Activated CD4-positive, alpha-beta memory T cell treated with anti-CD3 and anti-CD28 coated beads for 36 hours (primary cell): ENCODE results near the gene DDX10. TPM values are rescaled to one million over a fixed set of nuclear protein-coding genes. Genes with fewer than 3 reads are reported as not detected.
"Not testable (repeated sequence)": the region's sequence is repeated elsewhere in the genome, so short reads cannot be mapped to it uniquely, and the experiment has no call there.

ENCODE experiments used
- CTCF ChIA-PET: fragments of 350-600 bp; sonication (Branson Sonifier 250); formaldehyde crosslinking; loops from one replicate; lab custom pipeline; 2021; ENCODE audit warnings: antibody characterized with exemption, inconsistent platforms; lab: Charles Lee
- POLR2A ChIA-PET: fragments of 350-600 bp; sonication (Branson Sonifier 250); formaldehyde crosslinking; loops from one replicate; lab custom pipeline; 2021; ENCODE audit warnings: antibody characterized with exemption; lab: Charles Lee
- DNase-seq: peaks from one replicate; pipeline ENCODE4 v3.0.0-alpha.2; 2020
- H3K27ac Mint-ChIP-seq: one replicate; pipeline ENCODE4 v1.8.0; 2021; ENCODE audit warnings: mixed read lengths
- H3K27me3 Mint-ChIP-seq: one replicate; pipeline ENCODE4 v1.8.0; 2021; ENCODE audit warnings: mixed read lengths
- H3K36me3 Mint-ChIP-seq: one replicate; pipeline ENCODE4 v1.8.0; 2021; ENCODE audit warnings: mixed read lengths
- H3K4me1 Mint-ChIP-seq: one replicate; pipeline ENCODE4 v1.8.0; 2021; ENCODE audit warnings: low read depth, mixed read lengths
- H3K4me3 Mint-ChIP-seq: one replicate; pipeline ENCODE4 v1.8.0; 2021; ENCODE audit warnings: mild to moderate bottlenecking, mixed read lengths
- H3K9me3 Mint-ChIP-seq: one replicate; pipeline ENCODE4 v1.8.0; 2021; ENCODE audit warnings: mixed read lengths
- intact Hi-C: fragments of 100-400 bp; cut with micrococcal nuclease; formaldehyde crosslinking; loops from one replicate; pipeline ENCODE4 v1.15.1; 2023
- total RNA-seq, 2 experiments: library from RNA; stranded (reverse); gene quantifications; one replicate each; pipeline ENCODE4 v1.2.3, GENCODE V29; 2021

Gene DDX10
- total RNA-seq, 2 experiments from 2014 or later: 34.8 to 37.7 TPM

DNA sequence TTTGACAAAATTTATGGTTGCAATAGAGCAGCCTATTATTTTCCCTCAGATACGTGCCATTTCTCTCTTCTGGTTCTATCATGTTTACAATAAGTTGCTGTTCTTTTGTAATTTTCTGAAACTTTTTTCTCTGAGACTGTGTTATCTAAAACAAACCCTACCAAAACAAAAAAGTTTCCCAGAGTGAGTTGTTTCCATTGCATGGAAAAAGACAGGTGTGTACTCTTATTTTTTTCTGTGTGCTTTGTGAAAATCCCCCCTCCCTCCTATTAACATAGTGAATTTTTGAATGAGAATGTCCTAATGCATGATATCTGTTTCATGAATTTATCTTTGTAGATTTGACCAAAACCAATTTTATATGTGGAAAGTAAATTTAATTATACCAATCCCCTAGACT, 137.6 kb downstream of the DDX10 start:
- Mint-ChIP-seq H3K36me3 (peaks cover 5% of the 10 kb centered on the region), H3K4me1 (no peaks in the 10 kb centered on the region), H3K9me3 (no peaks in the 10 kb centered on the region), H3K27me3 (no peaks in the 10 kb centered on the region), H3K27ac (no peak overlapping the region), H3K4me3 (no peak overlapping the region)
- ChIA-PET POLR2A (interaction anchor here (0.6 kb wide), 1 partner anchor 33 kb away, joined by 4 read pairs; no protein-coding TSS in a partner anchor), CTCF (no interaction called here)
- no peak for DNase-seq
- intact Hi-C loops: no loop called here

DNA sequence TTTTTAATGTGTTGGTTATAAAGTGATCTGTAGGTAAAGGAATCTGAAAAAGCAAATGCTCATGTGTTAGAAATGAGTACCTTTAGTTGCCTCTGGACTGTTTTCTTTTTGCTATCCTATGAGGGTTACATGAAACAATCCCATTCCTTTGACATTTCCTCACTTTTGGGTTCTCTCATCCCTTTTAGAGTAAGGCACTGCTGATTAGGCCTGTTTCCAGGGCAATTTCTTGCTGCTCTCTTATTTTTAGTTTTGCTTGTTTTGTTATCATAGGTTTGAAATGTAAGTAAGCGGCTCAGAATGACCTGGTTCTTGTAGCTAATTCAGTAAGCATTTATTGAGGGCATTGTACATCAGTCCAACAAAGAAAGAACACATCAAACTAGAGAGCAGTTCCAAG, 138.9 kb downstream of the DDX10 start:
- no peaks in the 10 kb centered on the region for H3K9me3 Mint-ChIP-seq
- POLR2A ChIA-PET: no interaction called here
- no peak for DNase-seq

DNA sequence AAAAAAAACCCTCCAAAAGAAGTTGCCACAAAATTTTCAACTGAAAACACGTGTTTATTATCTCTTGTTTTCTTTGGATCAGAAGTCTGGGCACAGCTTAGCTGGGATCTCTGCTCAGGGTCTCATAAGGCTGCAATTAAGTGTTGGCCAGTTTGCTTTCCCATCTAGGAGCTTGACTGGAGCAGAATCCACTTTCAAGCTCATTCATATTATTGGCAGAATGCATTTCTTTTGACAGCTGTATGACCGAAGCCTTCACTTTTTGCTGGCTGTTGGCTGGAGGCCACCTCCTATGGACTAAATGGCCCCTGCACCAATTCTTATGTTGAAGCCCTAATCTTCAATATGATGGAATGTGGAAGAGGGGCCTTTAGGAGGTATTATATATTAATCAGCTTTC, 139.6 kb downstream of the DDX10 start:
- H3K27ac Mint-ChIP-seq: no peak overlapping the region
- ChIA-PET CTCF (no interaction called here), POLR2A (no interaction called here)
- no peak overlapping the region for H3K4me3 Mint-ChIP-seq
- no peak for DNase-seq
- no peaks in the 10 kb centered on the region for H3K9me3 Mint-ChIP-seq
- H3K36me3 Mint-ChIP-seq: peaks cover 8% of the 10 kb centered on the region
- intact Hi-C loops: no loop called here
- no peaks in the 10 kb centered on the region for H3K4me1 Mint-ChIP-seq
- H3K27me3 Mint-ChIP-seq: no peaks in the 10 kb centered on the region

More for the DNA sequence above, 138.9 kb downstream of the DDX10 start:
- H3K27me3 Mint-ChIP-seq: no peaks in the 10 kb centered on the region
- no peak overlapping the region for H3K4me3 Mint-ChIP-seq
- H3K4me1 Mint-ChIP-seq: no peaks in the 10 kb centered on the region
- H3K36me3 Mint-ChIP-seq: peaks cover 8% of the 10 kb centered on the region
- intact Hi-C loops: no loop called here
- no peak overlapping the region for H3K27ac Mint-ChIP-seq
- CTCF ChIA-PET: no interaction called here

DNA sequence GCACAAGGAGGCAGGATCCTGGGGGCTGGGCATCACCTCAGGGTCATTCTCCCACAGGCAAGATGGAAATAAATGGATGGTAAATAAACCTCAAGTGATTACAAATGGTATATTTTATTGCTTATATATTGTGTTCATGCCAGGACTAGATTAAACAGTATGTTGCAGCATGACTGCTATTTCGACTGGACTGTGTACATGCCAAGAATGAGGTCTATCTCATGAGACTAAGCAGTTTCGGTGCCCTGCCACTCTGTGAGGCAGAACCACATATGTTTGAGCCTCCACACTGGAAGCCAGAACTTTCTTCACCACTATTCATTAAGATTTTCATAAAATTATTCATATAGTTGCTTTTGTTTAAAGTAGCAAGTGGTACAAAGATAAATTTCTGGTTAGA, 140.2 kb downstream of the DDX10 start:
- Mint-ChIP-seq H3K4me1 (no peaks in the 10 kb centered on the region), H3K36me3 (peaks cover 11% of the 10 kb centered on the region), H3K9me3 (no peaks in the 10 kb centered on the region), H3K27me3 (no peaks in the 10 kb centered on the region), H3K4me3 (no peak overlapping the region), H3K27ac (no peak overlapping the region)
- ChIA-PET POLR2A (no interaction called here), CTCF (no interaction called here)
- no peak for DNase-seq
- intact Hi-C loops: no loop called here

DNA sequence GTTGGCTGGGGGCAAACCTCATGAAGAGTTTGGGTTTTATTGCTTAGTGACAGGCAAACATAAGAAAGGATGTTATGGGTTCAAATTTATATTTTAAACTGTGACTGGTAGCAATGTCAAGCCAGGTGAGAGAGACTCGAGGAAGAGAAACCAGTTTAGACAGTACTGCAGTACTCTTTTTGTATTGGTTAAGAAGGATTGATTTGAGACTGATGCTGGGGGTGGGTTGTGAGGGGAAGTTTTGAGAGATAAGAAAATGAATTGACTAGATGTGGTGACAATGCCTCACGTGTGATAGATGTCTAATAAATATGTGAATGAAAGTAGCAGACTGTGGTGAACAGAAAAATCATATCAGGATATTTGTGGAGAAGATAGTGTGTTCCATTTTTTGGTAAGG, 142.4 kb downstream of the DDX10 start:
- H3K27ac Mint-ChIP-seq: no peak overlapping the region
- H3K36me3 Mint-ChIP-seq: peaks cover 13% of the 10 kb centered on the region
- CTCF ChIA-PET: no interaction called here
- H3K27me3 Mint-ChIP-seq: no peaks in the 10 kb centered on the region
- POLR2A ChIA-PET: no interaction called here
- DNase-seq: no peak
- no peaks in the 10 kb centered on the region for H3K9me3 Mint-ChIP-seq
- intact Hi-C loops: no loop called here
- H3K4me1 Mint-ChIP-seq: no peaks in the 10 kb centered on the region
- H3K4me3 Mint-ChIP-seq: no peak overlapping the region

DNA sequence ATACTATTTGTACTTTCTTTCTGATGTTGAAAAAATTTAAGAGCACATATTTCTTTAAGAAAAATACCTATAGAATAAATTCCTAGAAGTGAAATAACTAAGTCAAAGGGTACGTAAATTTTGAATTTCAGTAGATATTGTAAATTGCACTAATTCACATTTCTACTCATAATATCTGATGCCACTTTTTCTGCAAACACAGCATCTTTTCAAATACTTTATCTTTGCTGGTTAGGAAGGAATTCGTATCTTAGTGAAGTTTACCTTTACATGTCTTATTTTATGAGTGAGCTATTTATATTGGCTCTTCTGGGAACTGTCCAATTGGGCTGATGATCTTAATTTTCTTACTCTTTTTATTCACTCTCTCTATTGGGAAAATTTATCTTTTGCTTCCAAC, 148.2 kb downstream of the DDX10 start:
- Mint-ChIP-seq H3K4me1 (no peaks in the 10 kb centered on the region), H3K9me3 (no peaks in the 10 kb centered on the region), H3K4me3 (no peak overlapping the region), H3K27ac (no peak overlapping the region), H3K27me3 (no peaks in the 10 kb centered on the region), H3K36me3 (peaks cover 16% of the 10 kb centered on the region)
- no peak for DNase-seq
- ChIA-PET POLR2A (no interaction called here), CTCF (no interaction called here)
- intact Hi-C loops: no loop called here

DNA sequence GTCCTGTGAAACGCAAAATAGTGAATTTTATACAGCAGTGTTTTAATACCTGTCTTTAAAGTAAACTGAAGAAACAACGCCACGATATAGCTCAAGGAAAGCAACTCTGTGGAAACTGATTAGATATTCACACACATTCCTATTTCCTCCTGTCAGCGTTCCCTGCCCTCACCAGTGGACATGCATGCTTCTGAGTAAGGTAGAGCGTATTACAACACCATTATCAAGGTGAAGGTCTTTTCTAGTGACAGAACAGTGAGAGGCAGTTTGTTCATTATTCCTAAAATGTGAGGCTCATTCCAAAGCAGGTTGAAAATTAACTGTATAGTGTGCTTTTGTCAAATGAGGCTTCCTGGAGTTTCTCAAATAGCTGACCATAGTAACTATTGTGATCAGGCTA, 153.1 kb downstream of the DDX10 start:
- intact Hi-C loops: no loop called here
- Mint-ChIP-seq H3K36me3 (peaks cover 13% of the 10 kb centered on the region), H3K4me1 (no peaks in the 10 kb centered on the region), H3K27me3 (no peaks in the 10 kb centered on the region), H3K9me3 (no peaks in the 10 kb centered on the region), H3K4me3 (no peak overlapping the region), H3K27ac (no peak overlapping the region)
- CTCF ChIA-PET: no interaction called here
- POLR2A ChIA-PET: interaction anchor here (0.6 kb wide), 1 partner anchor 123 kb away, joined by 3 read pairs; no protein-coding TSS in a partner anchor
- DNase-seq: no peak

DNA sequence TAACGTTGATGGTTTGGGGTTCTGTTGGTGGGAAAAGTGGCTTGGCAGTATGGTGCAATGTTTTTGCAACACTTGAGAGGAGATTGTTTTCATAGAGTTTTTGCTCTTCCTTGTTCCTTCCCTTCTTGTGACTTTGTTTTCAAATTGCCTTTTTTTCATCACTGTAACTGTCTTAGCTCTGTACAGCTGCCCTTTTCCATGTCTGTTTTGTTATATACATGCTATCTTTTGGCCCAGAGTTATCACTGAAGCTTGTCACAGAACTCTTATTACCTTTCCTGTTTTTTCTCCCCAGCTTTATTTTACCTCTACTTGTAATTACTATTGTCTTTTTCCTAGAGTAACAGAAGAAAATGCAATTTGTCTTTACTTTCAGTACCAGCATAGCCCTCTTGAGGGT, 154.1 kb downstream of the DDX10 start:
- DNase-seq: no peak
- Mint-ChIP-seq H3K4me1 (no peaks in the 10 kb centered on the region), H3K36me3 (peaks cover 13% of the 10 kb centered on the region), H3K4me3 (no peak overlapping the region), H3K27ac (no peak overlapping the region), H3K27me3 (no peaks in the 10 kb centered on the region), H3K9me3 (no peaks in the 10 kb centered on the region)
- ChIA-PET CTCF (no interaction called here), POLR2A (no interaction called here)
- intact Hi-C loops: no loop called here

DNA sequence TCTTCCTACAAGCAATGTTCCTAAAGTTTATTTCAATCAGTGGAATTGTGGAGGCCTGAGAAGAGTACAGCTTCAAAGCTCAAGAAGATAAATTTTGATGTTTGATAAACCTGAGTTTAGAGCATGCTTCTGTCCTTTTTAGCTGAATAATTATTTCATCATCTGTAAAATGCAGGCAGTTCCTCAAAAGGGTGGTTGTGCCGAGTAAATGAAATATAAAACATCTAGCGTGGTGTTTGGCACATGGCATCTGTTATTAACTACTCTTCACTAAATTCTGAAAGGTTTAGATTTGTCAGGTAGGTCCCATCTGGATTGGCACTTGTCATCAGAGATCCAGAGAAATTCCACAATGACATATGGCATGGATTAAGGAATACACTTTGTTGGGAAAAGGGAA, 155.1 kb downstream of the DDX10 start:
- Mint-ChIP-seq H3K9me3 (no peaks in the 10 kb centered on the region), H3K4me3 (no peak overlapping the region), H3K27me3 (no peaks in the 10 kb centered on the region), H3K36me3 (peaks cover 12% of the 10 kb centered on the region), H3K4me1 (no peaks in the 10 kb centered on the region), H3K27ac (no peak overlapping the region)
- ChIA-PET POLR2A (no interaction called here), CTCF (no interaction called here)
- intact Hi-C loops: no loop called here
- DNase-seq: no peak

DNA sequence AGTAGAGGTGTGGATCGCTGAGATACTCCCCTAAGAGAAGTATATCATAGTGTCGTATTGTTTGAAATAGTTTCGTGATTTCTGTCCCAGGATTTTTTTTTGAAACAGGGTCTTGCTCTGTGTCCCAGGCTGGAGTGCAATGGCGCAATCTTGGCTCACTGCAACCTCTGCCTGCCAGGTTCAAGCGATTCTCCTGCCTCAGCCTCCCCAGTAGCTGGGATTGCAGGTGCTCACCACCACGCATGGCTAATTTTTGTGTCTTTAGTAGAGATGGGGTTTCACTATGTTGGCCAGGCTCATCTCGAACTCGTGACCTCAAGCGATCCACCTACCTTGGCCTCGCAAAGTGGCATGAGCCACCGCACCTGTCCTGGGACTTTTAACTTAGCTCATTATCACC, 159.1 kb downstream of the DDX10 start:
- H3K36me3 Mint-ChIP-seq: peaks cover 10% of the 10 kb centered on the region
- DNase-seq, POLR2A ChIA-PET, H3K27me3 Mint-ChIP-seq, H3K4me1 Mint-ChIP-seq, CTCF ChIA-PET, H3K27ac Mint-ChIP-seq, H3K9me3 Mint-ChIP-seq, H3K4me3 Mint-ChIP-seq, intact Hi-C loops: not testable (repeated sequence)

DNA sequence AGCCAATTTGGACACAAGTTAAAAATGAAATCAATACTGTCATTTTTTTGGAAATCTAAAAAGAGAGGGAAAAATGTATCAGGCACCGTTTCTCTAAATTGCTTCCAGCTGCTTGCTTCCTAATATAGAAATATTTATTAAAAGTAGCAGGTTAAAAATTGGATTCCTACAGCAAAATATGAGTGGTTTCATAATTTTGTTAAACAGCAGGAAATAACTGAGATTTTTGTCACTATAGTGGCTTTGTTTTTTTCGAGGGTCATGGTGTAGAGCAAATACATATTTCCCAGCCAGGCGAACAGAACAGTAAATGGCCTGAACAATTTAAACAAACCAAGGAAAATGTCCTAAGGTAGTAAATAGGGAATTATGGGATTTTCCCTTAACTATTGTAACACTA, 159.7 kb downstream of the DDX10 start:
- Mint-ChIP-seq H3K27ac (no peak overlapping the region), H3K4me3 (no peak overlapping the region), H3K36me3 (peaks cover 13% of the 10 kb centered on the region), H3K9me3 (peaks cover 3% of the 10 kb centered on the region), H3K27me3 (no peaks in the 10 kb centered on the region), H3K4me1 (peaks cover 3% of the 10 kb centered on the region)
- intact Hi-C loops: no loop called here
- CTCF ChIA-PET: interaction anchor here (0.7 kb wide), 1 partner anchor 33 kb away, joined by 3 read pairs; no protein-coding TSS in a partner anchor
- no peak for DNase-seq
- POLR2A ChIA-PET: no interaction called here

DNA sequence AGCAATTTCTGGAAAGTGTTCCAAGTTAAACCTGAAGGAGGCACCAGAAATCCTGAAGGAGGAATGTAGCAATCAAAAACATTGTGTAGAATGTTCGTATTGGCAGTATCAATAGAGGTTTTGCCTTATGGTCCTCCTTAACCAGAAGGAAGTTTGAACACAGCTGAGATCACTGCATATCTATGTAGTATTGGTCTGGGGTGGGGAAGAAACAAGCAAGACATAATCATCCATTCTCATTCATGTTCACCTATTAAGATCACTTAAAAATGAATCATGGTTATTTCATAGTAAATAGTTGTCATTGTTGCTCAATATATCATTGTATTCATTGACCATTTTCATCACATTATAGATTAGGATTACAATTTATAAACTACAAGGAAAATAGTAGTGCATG, 160.5 kb downstream of the DDX10 start:
- Mint-ChIP-seq H3K27me3 (no peaks in the 10 kb centered on the region), H3K4me3 (no peak overlapping the region), H3K36me3 (peaks cover 20% of the 10 kb centered on the region), H3K27ac (no peak overlapping the region), H3K4me1 (peaks cover 11% of the 10 kb centered on the region), H3K9me3 (peaks cover 8% of the 10 kb centered on the region)
- intact Hi-C loops: no loop called here
- CTCF ChIA-PET: no interaction called here
- DNase-seq: no peak
- POLR2A ChIA-PET: no interaction called here

DNA sequence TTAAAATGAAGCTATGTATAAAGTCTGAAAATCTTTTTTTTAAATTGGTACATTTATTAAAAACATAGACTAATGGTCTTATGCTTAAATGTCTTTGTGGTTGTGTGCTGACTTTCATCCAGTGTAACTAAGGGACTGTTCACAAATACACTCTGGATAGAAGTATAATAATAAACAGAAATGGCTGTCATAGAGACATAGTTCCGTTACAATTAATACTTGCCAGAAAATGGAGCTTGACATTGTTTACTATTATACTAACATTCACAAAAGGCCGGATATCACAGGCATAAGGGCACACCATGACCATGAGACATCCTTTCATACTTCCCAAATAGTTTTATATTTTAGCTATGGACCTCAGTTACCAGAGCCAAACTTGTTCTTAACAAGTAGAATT, 161.3 kb downstream of the DDX10 start:
- H3K9me3 Mint-ChIP-seq: peaks cover 8% of the 10 kb centered on the region
- intact Hi-C loops: no loop called here
- no peak overlapping the region for H3K27ac Mint-ChIP-seq
- CTCF ChIA-PET: no interaction called here
- H3K4me3 Mint-ChIP-seq: no peak overlapping the region
- POLR2A ChIA-PET: no interaction called here
- H3K36me3 Mint-ChIP-seq: peaks cover 21% of the 10 kb centered on the region
- H3K4me1 Mint-ChIP-seq: peaks cover 13% of the 10 kb centered on the region
- H3K27me3 Mint-ChIP-seq: no peaks in the 10 kb centered on the region
- DNase-seq: no peak
